ENCODE data around the gene CNTNAP2. TPM values are rescaled to one million over a fixed set of nuclear protein-coding genes. Genes with fewer than 3 reads are reported as not detected.

CNTNAP2 gene
- total RNA-seq, 1 donor from 2014 or later: under 0.01 TPM

DNA sequence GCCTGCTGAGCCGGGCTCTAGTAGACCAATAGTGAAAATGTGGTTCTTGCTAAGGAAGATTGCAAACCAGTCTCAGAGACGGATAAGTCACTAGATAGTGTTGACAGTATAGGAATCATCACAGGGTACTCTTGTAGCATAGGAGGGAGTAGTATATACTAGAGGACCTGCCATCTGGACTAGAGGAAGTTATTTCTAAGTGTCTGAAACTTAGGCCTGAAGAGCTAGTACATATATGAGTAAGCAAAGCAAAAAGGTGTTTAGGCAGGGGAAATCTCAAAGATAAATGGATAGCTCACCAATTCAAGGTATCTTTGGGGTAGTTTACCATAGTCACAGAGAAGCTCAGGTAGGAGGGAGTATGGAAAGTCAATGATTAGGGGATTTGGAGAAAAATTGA, 428.1 kb downstream of the CNTNAP2 start:
- no peak for DNase-seq (ENCODE audit: extremely low read depth, low read depth, low spot score)

DNA sequence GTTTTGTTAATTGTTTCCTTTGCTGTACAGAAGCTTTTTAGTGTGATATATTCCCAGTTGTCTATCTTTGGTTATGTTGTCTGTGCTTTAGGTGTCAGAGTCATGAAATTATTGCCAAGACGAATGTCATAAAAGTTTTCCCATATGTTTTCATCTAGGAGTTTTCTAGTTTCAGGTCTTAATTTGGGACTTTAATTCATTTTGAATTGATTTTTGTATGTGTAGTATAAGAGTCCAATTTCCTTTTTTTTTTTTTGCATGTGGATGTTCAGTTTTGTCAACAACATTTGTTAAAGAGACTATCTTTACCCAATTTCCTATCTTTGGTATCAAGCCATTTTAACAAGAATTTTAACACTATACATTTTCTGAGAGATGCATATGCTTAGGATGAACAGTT, 432.2 kb downstream of the CNTNAP2 start:
- no peak for DNase-seq (ENCODE audit: extremely low read depth, low read depth, low spot score)

DNA sequence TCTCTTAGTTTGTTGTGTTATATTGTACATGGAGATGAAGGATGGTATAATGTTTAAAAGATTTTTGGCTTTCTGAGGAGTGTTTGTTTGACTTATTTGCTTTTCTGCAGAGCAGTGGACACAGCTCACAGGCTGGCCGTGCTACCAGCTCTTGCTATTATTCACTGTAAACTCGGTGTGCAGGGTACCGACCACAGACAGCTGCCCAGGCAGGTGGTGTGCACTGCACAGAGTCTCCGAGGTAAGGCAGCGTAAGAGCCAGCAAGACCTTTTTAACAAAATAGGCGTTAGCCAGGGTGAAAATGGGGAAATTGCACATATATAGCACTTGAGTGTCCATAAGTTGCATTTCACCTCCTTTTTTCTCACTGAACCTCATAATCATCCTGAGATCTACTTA, 438.0 kb downstream of the CNTNAP2 start:
- DNase-seq (ENCODE audit: extremely low read depth, low read depth, low spot score): no peak

DNA sequence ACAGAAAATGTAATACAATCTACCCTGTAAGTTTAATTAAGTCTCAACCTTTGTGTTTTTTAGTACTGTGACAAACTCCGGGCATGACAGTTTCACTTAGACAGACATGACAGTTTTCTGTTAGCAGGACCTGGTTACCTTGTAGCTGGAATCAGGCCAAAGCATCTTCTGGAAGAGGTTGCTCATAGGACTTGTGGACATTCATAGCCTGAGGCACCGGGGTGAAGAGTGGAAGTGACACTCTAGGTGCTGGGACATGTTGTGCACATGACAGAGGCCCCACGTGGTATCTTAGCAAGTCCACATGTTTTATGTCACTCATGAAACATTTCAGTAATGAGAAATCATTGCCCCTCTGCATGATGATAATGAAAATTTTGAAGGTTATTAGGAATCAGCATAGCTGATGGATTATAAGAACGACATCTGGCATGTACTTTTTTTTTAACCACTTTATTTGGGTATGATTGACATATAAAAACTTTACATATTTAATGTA, 441.4 kb downstream of the CNTNAP2 start:
- DNase-seq (ENCODE audit: extremely low read depth, low read depth, low spot score): no peak

DNA sequence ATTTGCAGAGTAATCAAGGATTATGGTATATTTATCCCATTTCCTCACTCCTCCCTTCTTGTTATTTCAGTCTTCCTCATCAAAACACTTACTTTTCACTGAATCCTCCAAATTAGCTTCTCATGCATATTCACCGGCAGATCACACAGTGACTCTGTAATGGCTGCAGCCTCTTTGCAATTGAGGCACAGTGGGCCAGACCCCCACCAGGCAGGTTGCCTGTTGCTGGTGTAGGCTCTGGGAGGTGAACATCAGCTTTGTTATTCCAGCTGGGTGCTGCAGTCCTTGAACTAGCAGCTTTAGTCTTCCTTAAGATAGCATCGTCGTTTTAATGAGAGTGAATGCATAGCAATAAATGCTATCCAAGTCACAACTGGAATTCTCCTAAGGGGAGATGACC, 449.3 kb downstream of the CNTNAP2 start:
- DNase-seq (ENCODE audit: extremely low read depth, low read depth, low spot score): no peak

DNA sequence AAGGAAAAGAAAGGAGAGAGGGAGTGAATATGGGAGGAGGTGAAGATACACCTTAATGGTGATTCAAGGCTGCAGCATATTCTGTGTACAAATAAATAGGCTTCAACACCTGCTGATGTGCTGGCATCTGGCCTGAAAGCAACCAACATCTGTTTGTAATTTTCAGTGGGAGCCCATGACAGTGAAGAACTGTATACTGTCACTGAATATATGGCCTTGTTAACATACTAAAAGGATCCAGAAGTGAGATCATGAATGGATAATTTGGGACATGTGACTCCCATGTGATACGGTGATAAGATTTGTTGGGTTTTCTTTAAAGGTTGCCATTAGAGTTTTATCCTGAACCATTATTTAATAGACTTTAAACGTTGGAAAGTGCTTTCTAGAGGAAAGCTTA, 459.3 kb downstream of the CNTNAP2 start:
- DNase-seq (ENCODE audit: extremely low read depth, low read depth, low spot score): no peak

DNA sequence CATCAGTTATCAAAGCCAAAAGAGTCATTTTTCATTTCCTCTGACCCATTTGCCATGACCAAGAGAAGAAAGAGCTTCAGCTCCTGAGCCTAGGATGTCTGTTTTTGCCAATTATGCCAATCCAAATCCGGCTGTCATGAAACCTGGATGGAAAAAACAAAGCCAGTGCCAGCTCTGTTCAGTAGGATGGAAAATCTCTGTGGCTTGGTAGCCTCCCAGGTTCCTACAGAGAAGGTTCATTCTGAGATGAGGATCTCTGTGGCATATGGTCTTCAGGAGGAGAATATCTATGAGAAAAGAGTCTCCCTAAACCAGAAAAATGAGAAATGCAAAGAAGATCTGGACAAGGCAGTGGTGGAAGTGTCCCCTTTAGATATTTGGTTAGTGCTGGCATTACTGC, 475.4 kb downstream of the CNTNAP2 start:
- no peak for DNase-seq (ENCODE audit: extremely low read depth, low read depth, low spot score)

DNA sequence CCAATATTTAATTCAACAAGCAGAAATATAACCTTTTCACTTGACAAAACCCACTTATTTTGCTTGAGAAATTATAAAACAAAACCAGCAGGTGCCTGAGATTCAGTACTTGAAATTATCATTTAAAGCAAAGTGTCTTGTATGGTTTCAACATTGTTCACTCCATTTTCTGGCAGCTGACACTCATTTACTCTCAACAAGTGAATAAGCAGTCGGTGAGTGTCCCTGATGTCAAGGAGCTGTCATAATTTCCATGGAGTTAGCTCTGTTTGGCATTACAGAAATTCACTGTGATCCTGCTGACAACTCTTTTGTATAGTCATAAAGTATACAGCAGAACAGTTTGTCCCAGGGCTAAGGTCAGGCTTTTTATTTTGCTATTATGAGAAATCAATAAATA, 490.0 kb downstream of the CNTNAP2 start:
- no peak for DNase-seq (ENCODE audit: extremely low read depth, low read depth, low spot score)

DNA sequence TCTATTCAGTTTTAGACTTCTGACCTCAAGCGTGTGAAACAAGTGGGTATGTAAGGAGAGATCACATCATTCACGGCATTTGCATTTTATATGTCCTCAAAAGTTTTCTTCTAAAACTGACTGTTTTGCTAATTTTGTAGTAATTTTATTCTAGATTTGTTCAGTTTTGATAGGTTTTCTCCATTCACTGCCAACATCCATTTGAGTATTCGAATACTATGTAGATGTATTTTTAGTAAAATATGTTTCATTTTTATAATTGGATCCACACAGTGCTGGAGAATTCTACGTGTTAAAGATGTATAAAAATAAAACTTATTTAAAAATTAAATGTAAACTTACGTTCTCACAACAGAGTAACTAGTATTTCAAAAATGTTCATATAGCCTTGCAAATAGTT, 503.0 kb downstream of the CNTNAP2 start:
- no peak for DNase-seq (ENCODE audit: extremely low read depth, low read depth, low spot score)

DNA sequence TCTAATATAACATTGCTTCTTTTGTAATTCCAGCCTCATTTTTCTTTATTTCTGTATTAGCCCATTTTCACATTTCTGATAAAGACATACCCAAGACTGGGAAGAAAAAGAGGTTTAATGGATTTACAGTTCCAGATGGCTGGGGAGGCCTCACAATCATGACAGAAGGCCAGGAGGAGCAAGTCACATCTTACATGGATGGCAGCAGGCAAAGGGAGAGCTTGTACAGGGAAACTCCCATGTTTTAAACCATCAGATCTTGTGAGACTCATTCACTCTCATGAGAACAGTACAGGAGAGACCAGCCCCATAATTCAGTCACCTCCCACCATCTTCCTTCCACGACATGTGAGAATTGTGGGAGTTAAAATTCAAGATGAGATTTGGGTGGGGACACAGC, 510.3 kb downstream of the CNTNAP2 start:
- no peak for DNase-seq (ENCODE audit: extremely low read depth, low read depth, low spot score)

DNA sequence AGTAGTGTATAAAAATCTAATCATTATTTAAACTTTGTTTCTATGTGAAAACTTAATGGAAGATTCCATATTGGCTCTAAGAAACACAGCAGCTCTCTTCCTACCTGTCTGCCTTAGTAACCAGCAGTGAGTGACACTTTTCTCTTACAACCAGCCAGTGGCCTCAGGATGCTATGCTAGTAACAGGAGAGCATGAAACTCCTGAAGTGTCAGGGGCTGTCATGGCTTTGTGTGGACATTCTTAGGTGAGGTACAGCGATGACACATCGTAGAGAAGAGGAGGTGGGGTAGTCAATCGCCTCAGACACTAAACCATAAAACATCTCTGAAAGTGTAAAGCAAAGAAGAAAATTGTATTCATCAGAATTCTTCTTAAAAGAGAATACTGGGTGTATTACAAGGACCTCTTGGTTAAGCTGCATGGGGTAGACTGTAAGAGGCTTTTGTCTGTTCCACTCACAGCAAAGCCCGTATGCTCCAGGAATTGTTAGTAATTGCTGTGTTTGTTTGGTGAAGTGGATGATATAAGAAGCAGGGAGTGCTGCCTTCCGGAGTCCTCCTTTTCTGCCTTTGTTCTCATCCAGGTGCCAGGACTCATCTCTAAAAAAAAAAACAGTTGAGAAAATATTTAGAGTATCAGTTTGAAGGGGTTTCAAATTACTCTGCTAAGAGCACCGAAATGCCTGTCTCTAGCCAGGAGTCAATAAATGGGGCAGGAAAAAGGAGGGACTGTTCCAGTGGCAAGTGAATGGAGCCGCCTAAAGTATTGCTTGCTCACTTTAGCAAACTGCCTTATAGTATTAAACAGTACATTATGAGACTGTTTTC, 518.8 kb downstream of the CNTNAP2 start:
- no peak for DNase-seq (ENCODE audit: extremely low read depth, low read depth, low spot score)

DNA sequence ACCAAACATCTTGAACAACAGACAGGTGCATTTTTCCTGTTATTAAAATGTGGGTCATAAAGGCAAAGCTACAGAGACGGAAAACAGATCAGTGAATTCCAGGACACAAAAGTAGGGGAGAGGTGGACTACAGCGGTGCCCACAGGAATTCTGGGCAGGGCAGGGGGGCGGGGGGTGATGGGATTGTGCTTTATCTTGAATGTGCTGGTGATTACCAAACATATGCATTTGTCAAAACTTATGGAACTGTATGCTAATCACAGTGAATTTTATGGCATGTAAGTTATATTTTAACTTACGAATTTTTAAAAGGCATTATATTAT, 519.4 kb downstream of the CNTNAP2 start:
- no peak for DNase-seq (ENCODE audit: extremely low read depth, low read depth, low spot score)

DNA sequence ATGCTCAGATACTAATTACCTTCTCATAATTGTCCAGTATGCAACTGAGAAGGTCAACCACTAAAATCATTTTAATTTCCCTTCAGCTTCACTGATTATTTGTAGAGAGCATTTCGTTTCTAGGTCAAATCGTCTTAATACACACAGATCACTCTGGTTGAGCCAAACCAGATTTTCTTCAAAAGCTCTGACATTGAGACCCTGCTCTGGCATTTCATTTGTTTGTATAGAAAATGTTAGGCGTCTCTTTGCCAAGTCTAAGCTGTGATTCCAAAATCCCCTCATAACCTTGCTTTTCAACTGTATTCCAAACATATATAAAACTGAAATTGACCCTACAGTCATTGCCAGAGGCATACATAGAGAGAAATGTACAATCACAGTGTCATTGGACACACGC, 520.0 kb downstream of the CNTNAP2 start:
- no peak for DNase-seq (ENCODE audit: extremely low read depth, low read depth, low spot score)

DNA sequence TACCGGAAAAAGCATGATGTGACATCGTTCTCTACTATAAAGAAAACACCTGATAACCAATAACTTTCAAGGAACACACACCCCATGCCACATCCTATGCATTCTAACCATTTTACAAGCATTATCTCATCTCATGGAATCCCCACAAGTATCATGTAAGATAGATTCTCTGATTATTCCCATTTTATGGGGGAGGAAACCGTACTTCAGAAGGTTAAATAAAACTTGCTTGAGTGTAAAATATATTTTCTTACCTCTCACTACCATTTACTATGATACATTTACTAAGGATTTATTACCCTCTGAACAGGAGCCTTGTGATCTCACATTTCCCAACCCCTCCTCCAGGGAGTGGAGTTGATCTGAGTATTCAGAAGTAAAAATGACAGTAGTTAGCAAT, 522.7 kb downstream of the CNTNAP2 start:
- no peak for DNase-seq (ENCODE audit: extremely low read depth, low read depth, low spot score)

DNA sequence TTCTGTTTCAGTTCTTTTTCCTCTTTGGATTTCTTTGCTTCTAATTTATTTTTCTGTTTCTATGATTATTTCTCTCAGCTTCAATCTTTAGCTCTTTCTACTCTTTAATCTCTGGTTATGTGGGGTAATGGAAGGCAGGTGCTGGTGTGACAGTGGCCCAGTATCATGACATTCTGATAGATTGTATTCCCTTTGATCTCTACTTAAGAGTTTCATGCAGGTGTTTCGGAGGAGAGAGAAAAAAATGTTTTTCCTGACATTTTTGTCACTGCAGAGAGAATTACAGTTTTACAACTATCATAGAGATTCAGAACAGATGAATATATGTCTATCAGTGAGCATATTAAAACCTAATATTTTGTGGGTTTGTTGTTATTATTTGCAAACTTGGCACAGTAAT, 524.9 kb downstream of the CNTNAP2 start:
- DNase-seq (ENCODE audit: extremely low read depth, low read depth, low spot score): no peak

DNA sequence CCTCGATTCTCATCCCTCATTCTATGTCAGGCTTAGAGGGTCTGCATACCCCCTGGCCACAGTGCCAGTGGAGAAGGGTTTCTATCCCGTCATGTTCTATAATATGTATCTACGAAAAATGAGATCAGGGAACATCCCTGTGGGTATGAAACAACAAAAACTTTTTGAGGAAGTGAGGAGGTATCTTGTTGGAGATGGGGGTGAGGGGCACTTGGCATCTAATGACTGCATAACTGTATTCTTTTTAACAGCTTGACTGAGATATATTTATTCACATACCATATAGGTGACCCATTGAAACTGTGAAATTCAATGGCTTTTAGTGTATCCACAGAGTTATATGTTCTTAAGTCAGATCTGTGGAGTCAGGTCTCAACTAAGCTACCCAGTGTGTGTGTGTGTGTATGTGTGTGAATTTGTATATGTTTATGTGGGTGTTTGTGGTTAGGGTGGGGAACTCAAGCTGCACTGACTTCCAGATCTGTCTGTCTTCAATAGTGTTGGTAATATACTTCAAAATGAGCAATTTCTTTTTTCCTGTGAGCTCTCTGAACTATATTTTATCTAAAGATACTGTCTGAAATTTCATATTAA, 528.9 kb downstream of the CNTNAP2 start:
- DNase-seq (ENCODE audit: extremely low read depth, low read depth, low spot score): no peak

DNA sequence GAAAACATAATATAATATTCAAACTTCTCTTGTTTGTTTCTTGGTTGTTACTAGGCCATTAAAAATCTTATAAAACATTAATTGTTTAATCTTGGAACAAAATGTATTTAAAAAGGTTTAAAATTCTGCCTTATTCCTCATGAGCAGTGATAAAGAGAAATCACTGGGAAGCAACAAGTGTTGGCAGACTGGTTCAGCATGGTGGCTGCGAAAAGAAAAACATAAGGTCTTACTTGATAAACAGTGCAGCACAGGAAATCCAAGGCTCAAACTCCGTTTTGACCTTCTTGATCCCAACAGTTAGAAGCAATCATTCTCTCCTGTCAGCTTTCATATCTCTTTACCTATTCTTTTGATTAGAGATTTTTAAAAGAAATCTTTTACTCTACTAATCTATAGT, 530.8 kb downstream of the CNTNAP2 start:
- no peak for DNase-seq (ENCODE audit: extremely low read depth, low read depth, low spot score)

DNA sequence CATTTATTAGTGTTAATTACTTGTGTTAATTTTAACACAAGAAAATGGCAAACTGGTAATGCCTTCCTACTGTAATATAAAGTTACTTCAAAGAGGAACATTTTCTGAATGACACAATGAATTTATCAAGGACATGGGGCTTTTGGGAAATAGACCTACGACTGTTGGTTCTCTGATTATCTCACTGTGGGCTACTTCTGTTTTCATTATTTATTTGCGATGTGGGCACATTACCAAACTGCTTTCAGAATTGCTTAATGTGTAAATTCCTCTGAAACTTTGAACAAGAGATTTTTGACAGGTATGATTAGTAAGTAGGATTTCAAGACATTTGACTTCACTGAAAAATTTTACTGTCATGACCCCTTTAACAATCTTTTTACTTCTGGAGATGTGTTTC, 535.6 kb downstream of the CNTNAP2 start:
- DNase-seq (ENCODE audit: extremely low read depth, low read depth, low spot score): no peak

DNA sequence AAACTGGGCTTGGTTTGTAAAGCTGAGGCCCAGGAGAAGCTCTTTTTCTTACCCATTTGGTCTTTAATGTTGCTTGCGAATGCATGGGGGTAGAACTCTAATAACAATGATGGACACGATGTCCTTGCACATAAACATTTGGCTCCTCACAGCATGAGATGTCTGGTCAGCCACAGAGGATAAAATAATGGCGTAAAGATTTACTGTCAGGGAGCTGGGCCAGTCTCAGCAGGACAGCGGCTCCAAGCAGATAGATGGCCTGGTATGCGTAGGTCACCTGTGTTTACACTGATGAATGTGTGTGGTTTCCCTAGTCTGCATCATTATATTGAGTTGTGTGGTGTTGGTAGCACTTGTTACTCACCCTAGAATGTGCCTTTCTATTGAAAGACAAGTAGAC, 537.4 kb downstream of the CNTNAP2 start:
- DNase-seq (ENCODE audit: extremely low read depth, low read depth, low spot score): no peak

DNA sequence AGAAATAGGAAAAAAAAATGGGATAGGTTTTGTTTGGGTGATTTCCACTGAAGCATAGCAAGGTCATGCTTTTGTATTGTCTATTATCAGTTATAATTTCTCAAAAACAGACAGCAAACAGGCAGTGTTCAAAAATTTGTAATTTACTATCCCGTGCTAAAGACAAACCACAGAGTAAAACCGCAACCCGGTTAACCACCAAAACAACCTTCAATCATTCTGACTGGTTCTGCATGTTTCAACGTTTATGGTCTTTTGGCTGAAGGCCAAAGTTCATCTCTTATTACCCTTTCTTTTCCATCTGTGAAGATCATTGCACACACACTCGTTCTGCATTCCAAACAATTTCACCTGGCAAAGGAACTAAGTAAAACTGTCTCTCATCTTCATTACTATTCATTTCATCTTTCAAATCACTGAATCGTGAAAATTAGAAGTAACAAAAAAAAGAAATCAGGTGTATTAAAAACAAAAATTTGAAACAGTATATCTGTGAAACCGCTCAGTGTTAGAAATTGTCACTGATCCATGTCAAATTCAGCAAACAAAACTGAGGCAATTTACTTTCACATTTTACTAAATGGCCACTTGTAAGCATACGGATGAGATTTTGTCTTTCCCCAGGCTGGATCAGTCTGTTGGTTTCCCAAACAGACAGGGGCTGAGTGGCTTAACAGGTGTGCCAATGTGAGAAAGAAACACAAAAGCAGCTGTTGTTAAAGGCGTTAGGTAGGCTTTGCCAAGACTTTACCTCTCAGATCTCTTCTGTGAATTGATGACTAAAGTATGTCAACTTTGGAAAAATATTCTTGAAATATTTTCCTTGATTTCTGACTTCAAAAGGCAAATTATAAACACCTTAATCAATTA, 539.6 kb downstream of the CNTNAP2 start:
- no peak for DNase-seq (ENCODE audit: extremely low read depth, low read depth, low spot score)

DNA sequence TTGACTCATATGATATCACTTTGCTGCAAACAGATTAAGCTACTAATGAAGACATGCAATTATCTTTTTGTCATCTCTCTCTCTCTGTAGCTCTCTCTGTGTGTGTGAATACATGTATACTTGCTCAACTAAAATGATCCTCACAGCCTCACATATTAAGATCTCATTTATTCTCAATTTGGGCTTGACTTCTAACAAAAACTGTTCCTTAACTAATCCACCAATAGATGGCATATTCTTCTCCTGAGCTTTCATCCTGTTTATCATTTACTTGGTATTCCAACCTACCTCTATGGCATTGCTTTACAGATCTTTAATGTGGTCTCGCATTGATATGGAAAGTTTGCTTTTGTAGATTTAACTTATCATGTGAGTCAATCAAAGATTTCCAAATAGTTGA, 540.4 kb downstream of the CNTNAP2 start:
- DNase-seq (ENCODE audit: extremely low read depth, low read depth, low spot score): no peak

DNA sequence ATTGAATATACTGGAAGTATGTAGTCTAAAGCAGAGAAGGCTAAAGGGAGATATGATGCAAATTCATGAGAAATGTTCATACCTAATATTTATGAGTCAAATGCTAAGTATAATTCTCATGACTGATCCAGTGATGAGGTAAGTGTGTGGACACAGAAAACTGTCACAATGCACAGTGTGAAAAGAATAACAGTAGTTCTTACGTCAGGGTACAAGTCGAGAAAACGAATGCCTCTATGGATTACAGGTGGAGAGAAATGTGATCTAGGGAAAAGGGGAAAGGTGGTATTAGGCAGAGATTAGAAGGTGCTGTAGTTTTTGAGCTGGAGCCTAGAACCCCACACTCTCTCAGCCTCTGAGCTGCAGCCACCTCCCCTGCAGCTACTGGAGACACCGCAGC, 542.0 kb downstream of the CNTNAP2 start:
- no peak for DNase-seq (ENCODE audit: extremely low read depth, low read depth, low spot score)

Data from glomerular endothelial cell (primary cell).